Bronchial epithelial cell (primary cell): ENCODE data around the gene LCN10. TPM values are rescaled to one million over a fixed set of nuclear protein-coding genes. Genes with fewer than 3 reads are reported as not detected.
"Not testable (repeated sequence)": the region's sequence is repeated elsewhere in the genome, so short reads cannot be mapped to it uniquely, and the experiment has no call there.

Experiments used
- DNase-seq: peaks from one replicate; pipeline ENCODE4 v3.0.0-alpha.2; 2010; ENCODE audit warnings: low read depth
- FAIRE-seq: peaks from 2 replicates; lab custom pipeline; 2011; peaks lifted over from hg19 to GRCh38; lab: Jason Lieb, UNC
- H3K27me3 ChIP-seq: 2 replicates; pipeline ENCODE4 v1.5.1; 2011; ENCODE audit warnings: low read length; ENCODE audit not compliant: control insufficient read depth, insufficient read depth
- H3K36me3 ChIP-seq: 2 replicates; pipeline ENCODE4 v1.5.1; 2011; ENCODE audit warnings: low read length; ENCODE audit not compliant: control insufficient read depth, insufficient read depth
- H3K4me3 ChIP-seq: 2 replicates; pipeline ENCODE4 v1.5.1; 2011; ENCODE audit warnings: mild to moderate bottlenecking, low read depth, low read length, control low read depth
- CTCF ChIP-seq: IDR thresholded peaks from 2 replicates; pipeline ENCODE4 v1.5.1; 2011; ENCODE audit warnings: mild to moderate bottlenecking, moderate library complexity, low read length, control low read depth, inconsistent platforms; ENCODE audit not compliant: insufficient read depth, severe bottlenecking
- total RNA-seq: library from RNA; depleted of rRNA; stranded (reverse); fragments of >200 nt; gene quantifications from 2 replicates; pipeline ENCODE4 v1.2.1, GENCODE V29; 2014

Gene LCN10
- total RNA-seq, 1 donor from 2014 or later, result not detected

GRCh38 chr9:136710543-136710942, 32.2 kb downstream of the LCN10 start:
- no peaks in the 10 kb centered on the region for H3K36me3 ChIP-seq
- TF ChIP-seq CTCF, result no peak
- DNase-seq (no peak), FAIRE-seq (no peak)
- peaks cover 7% of the 10 kb centered on the region for H3K27me3 ChIP-seq
- no peak overlapping the region for H3K4me3 ChIP-seq

- TF ChIP-seq CTCF, result no peak
- no peak for DNase-seq
- H3K36me3 ChIP-seq, result no peaks in the 10 kb centered on the region
- H3K4me3 ChIP-seq, result no peak overlapping the region
- peaks cover 7% of the 10 kb centered on the region for H3K27me3 ChIP-seq
- no peak for FAIRE-seq
Measured at GRCh38 chr9:136709454-136710109, 33.2 kb downstream of the LCN10 start.

DNA sequence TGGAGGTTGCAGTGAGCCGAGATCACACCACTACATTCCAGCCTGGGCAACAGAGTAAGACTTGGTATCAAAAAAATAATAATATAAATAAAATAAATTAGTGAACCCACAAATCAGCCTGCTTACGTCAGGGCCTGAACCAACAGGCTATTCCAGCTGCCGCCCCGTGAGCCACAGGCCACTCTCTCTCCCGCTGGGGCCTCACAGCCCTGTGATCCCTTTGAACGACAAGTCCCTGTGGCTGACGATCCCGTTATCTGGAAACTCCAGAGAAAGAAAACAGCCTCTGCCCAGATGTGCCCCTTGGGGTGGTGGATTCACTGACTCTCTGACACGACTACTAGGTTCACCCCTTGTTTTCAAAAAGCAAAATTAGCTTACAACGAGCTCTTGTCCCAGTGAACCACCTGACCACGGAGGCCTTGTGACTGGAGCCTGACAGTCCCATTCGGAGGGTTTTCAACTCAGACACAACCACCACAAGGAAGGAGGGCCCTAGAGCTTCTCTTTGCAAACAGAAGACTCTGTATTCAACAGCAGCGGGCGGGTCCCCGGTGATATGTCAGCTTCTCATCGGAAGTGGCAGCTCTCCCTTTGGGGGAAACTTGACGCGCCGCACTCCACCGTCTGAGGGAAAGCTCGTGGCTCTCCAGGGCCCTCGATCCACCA, 34.8 kb downstream of the LCN10 start:
- DNase-seq (no peak), FAIRE-seq (no peak)
- no peaks in the 10 kb centered on the region for H3K36me3 ChIP-seq
- H3K27me3 ChIP-seq, result peaks cover 4% of the 10 kb centered on the region
- TF ChIP-seq CTCF, result no peak
- no peak overlapping the region for H3K4me3 ChIP-seq

GRCh38 chr9:136707011-136707410, 35.7 kb downstream of the LCN10 start:
- DNase-seq (no peak), FAIRE-seq (no peak)
- Histone ChIP-seq H3K27me3 (peaks cover 4% of the 10 kb centered on the region), H3K4me3 (no peak overlapping the region), H3K36me3 (no peaks in the 10 kb centered on the region)
- TF ChIP-seq CTCF, result no peak

GRCh38 chr9:136705564-136705963, 37.2 kb downstream of the LCN10 start:
- FAIRE-seq (no peak), DNase-seq (no peak)
- TF ChIP-seq CTCF, result no peak
- peaks cover 6% of the 10 kb centered on the region for H3K27me3 ChIP-seq
- no peak overlapping the region for H3K4me3 ChIP-seq
- no peaks in the 10 kb centered on the region for H3K36me3 ChIP-seq

GRCh38 chr9:136704741-136705140, 38.0 kb downstream of the LCN10 start:
- not testable (repeated sequence) for H3K4me3 ChIP-seq, H3K36me3 ChIP-seq, DNase-seq, FAIRE-seq, H3K27me3 ChIP-seq
